Chondrocyte (in vitro differentiated cells): ENCODE results near the gene COX10. TPM values are rescaled to one million over a fixed set of nuclear protein-coding genes. Genes with fewer than 3 reads are reported as not detected.

ENCODE experiments used
- DNase-seq: peaks from one replicate; pipeline ENCODE4 v3.0.0; 2021; ENCODE audit warnings: mixed read lengths, low spot score
- H3K27ac Mint-ChIP-seq: one replicate; pipeline ENCODE4 v1.8.0; 2021; ENCODE audit warnings: mild to moderate bottlenecking, moderate library complexity, mixed read lengths; ENCODE audit not compliant: unreplicated experiment
- H3K27me3 Mint-ChIP-seq: 2 replicates; pipeline ENCODE4 v1.8.0; 2021; ENCODE audit warnings: low read depth, mixed read lengths
- H3K36me3 Mint-ChIP-seq: 2 replicates; pipeline ENCODE4 v1.8.0; 2021; ENCODE audit warnings: low read depth, mixed read lengths
- H3K4me1 Mint-ChIP-seq: 2 replicates; pipeline ENCODE4 v1.8.0; 2021; ENCODE audit warnings: low read depth, mild to moderate bottlenecking, mixed read lengths
- H3K4me3 Mint-ChIP-seq: one replicate; pipeline ENCODE4 v1.8.0; 2021; ENCODE audit warnings: mild to moderate bottlenecking, moderate library complexity, mixed read lengths; ENCODE audit not compliant: unreplicated experiment
- H3K9me3 Mint-ChIP-seq: 2 replicates; pipeline ENCODE4 v1.8.0; 2021; ENCODE audit warnings: low read depth, mixed read lengths
- CTCF ChIP-seq: fragments of 200-600 bp; sonication (generic); IDR thresholded peaks from 2 replicates; pipeline ENCODE4 v1.5.0; 2021; ENCODE audit warnings: antibody characterized with exemption, mild to moderate bottlenecking, moderate library complexity
- total RNA-seq: library from RNA; stranded (reverse); gene quantifications from 3 replicates; pipeline ENCODE4 v1.2.1, GENCODE V29; 2021

The COX10 gene
- total RNA-seq, 1 donor from 2014 or later = 12.6 TPM

GRCh38 chr17:14153374-14153773 lies 84.1 kb downstream of the COX10 start:
- Mint-ChIP-seq H3K27ac (no peak overlapping the region), H3K4me1 (no peaks in the 10 kb centered on the region), H3K36me3 (no peaks in the 10 kb centered on the region), H3K9me3 (no peaks in the 10 kb centered on the region), H3K27me3 (no peaks in the 10 kb centered on the region), H3K4me3 (no peak overlapping the region)
- no peak for TF ChIP-seq CTCF
- DNase-seq = no peak

- Mint-ChIP-seq H3K27me3 (no peaks in the 10 kb centered on the region), H3K9me3 (no peaks in the 10 kb centered on the region), H3K36me3 (no peaks in the 10 kb centered on the region), H3K4me1 (peaks cover 4% of the 10 kb centered on the region), H3K4me3 (no peak overlapping the region), H3K27ac (no peak overlapping the region)
- DNase-seq = no peak
- no peak for TF ChIP-seq CTCF
Observed at GRCh38 chr17:14156689-14157088, 87.4 kb downstream of the COX10 start.

- H3K4me3 Mint-ChIP-seq = no peak overlapping the region
- no peaks in the 10 kb centered on the region for H3K27me3 Mint-ChIP-seq
- H3K27ac Mint-ChIP-seq = no peak overlapping the region
- TF ChIP-seq CTCF = no peak
- no peak for DNase-seq
- H3K9me3 Mint-ChIP-seq = no peaks in the 10 kb centered on the region
- peaks cover 4% of the 10 kb centered on the region for H3K4me1 Mint-ChIP-seq
- no peaks in the 10 kb centered on the region for H3K36me3 Mint-ChIP-seq
Observed at GRCh38 chr17:14157822-14158221, 88.5 kb downstream of the COX10 start.

GRCh38 chr17:14158707-14159106 lies 89.4 kb downstream of the COX10 start:
- H3K4me3 Mint-ChIP-seq = no peak overlapping the region
- no peaks in the 10 kb centered on the region for H3K36me3 Mint-ChIP-seq
- no peaks in the 10 kb centered on the region for H3K9me3 Mint-ChIP-seq
- H3K4me1 Mint-ChIP-seq = peaks cover 4% of the 10 kb centered on the region
- no peaks in the 10 kb centered on the region for H3K27me3 Mint-ChIP-seq
- no peak for TF ChIP-seq CTCF
- DNase-seq = no peak
- H3K27ac Mint-ChIP-seq = no peak overlapping the region

- peaks cover 4% of the 10 kb centered on the region for H3K4me1 Mint-ChIP-seq
- no peaks in the 10 kb centered on the region for H3K9me3 Mint-ChIP-seq
- TF ChIP-seq CTCF = no peak
- H3K27me3 Mint-ChIP-seq = no peaks in the 10 kb centered on the region
- H3K36me3 Mint-ChIP-seq = no peaks in the 10 kb centered on the region
- no peak overlapping the region for H3K27ac Mint-ChIP-seq
- DNase-seq = no peak
- no peak overlapping the region for H3K4me3 Mint-ChIP-seq
Observed at GRCh38 chr17:14161419-14161818, 92.1 kb downstream of the COX10 start.
